GM23338 (cell line): ENCODE results near the gene NFIC. TPM values are rescaled to one million over a fixed set of nuclear protein-coding genes. Genes with fewer than 3 reads are reported as not detected.

Experiments
- ATAC-seq: fragments of 200-7000 bp; cut with Tn5 transposase; 3 replicates; pipeline ENCODE4 v1.9.1; 2020
- DNase-seq: peaks from one replicate; pipeline ENCODE4 v3.0.0-alpha.2; 2015; ENCODE audit warnings: low spot score
- H2AFZ ChIP-seq: fragments of 200-600 bp; sonication (generic); 2 replicates; pipeline ENCODE4 v1.8.0; 2016; ENCODE audit warnings: antibody characterized with exemption, mild to moderate bottlenecking, moderate library complexity
- H3F3A ChIP-seq: fragments of 200-600 bp; sonication (generic); replicated peaks from 2 replicates; pipeline ENCODE4 v1.8.0; 2017; ENCODE audit warnings: antibody characterized with exemption, mixed run types, low read depth
- H3K27ac ChIP-seq: fragments of 200-600 bp; sonication (generic); 2 replicates; pipeline ENCODE4 v1.6.1; 2016; ENCODE audit warnings: low read depth
- H3K27me3 ChIP-seq: fragments of 200-600 bp; sonication (generic); 2 replicates; pipeline ENCODE4 v1.8.0; 2016; ENCODE audit warnings: mild to moderate bottlenecking, mixed run types, moderate library complexity; ENCODE audit not compliant: insufficient read depth
- H3K36me3 ChIP-seq: fragments of 200-600 bp; sonication (generic); 2 replicates; pipeline ENCODE4 v1.8.0; 2016; ENCODE audit warnings: mild to moderate bottlenecking; ENCODE audit not compliant: insufficient read depth
- H3K4me1 ChIP-seq: fragments of 200-600 bp; sonication (generic); 2 replicates; pipeline ENCODE4 v1.8.0; 2016; ENCODE audit warnings: mild to moderate bottlenecking, moderate library complexity; ENCODE audit not compliant: insufficient read depth
- H3K4me2 ChIP-seq: fragments of 200-600 bp; sonication (generic); 2 replicates; pipeline ENCODE4 v1.7.1; 2017; ENCODE audit warnings: mixed run types
- H3K4me3 ChIP-seq: fragments of 200-600 bp; sonication (generic); 2 replicates; pipeline ENCODE4 v1.6.1; 2016; ENCODE audit warnings: mixed run types
- H3K79me2 ChIP-seq: fragments of 200-600 bp; sonication (generic); replicated peaks from 2 replicates; pipeline ENCODE4 v1.8.0; 2017; ENCODE audit warnings: mild to moderate bottlenecking; ENCODE audit not compliant: insufficient read depth
- H3K9me2 ChIP-seq: fragments of 200-600 bp; sonication (generic); 2 replicates; pipeline ENCODE4 v1.8.0; 2017; ENCODE audit not compliant: insufficient read depth
- H4K20me1 ChIP-seq: fragments of 200-600 bp; sonication (generic); replicated peaks from 2 replicates; pipeline ENCODE4 v1.8.0; 2017; ENCODE audit warnings: mild to moderate bottlenecking; ENCODE audit not compliant: insufficient read depth
- H3K27ac Mint-ChIP-seq: 2 replicates; pipeline ENCODE4 v1.8.0; 2020; ENCODE audit warnings: inconsistent platforms, mild to moderate bottlenecking, moderate library complexity, mixed read lengths
- H3K27me3 Mint-ChIP-seq: 3 replicates; pipeline ENCODE4 v1.8.0; 2022; ENCODE audit warnings: low read depth, mild to moderate bottlenecking, moderate library complexity, mixed read lengths, inconsistent platforms; ENCODE audit not compliant: insufficient read depth, poor library complexity
- H3K36me3 Mint-ChIP-seq: 3 replicates; pipeline ENCODE4 v1.8.0; 2021; ENCODE audit warnings: low read depth, mild to moderate bottlenecking, inconsistent platforms, moderate library complexity, mixed read lengths
- H3K4me1 Mint-ChIP-seq: 3 replicates; pipeline ENCODE4 v1.8.0; 2020; ENCODE audit warnings: mild to moderate bottlenecking, inconsistent platforms, mixed read lengths
- H3K4me3 Mint-ChIP-seq: 3 replicates; pipeline ENCODE4 v1.8.0; 2021; ENCODE audit warnings: moderate library complexity, mild to moderate bottlenecking, inconsistent platforms, mixed read lengths
- H3K9me3 Mint-ChIP-seq: 3 replicates; pipeline ENCODE4 v1.8.0; 2020; ENCODE audit warnings: moderate library complexity, mild to moderate bottlenecking, inconsistent platforms, mixed read lengths
- CREB1 ChIP-seq: fragments of 250-450 bp; sonication (Bioruptor Pico); IDR thresholded peaks from 2 replicates; pipeline ENCODE4 v1.5.0; 2020; ENCODE audit warnings: low read depth, mild to moderate bottlenecking, moderate library complexity
- CTCF ChIP-seq, 2 experiments: fragments of 200-600 bp in 1 of 2; sonication (generic) in 1 of 2; conservative IDR thresholded peaks; 2 replicates each; pipeline versions ENCODE4 v1.5.1 to v1.6.1; 2016 to 2017; ENCODE audit warnings: antibody characterized with exemption in 2 of 2, low read depth in 2 of 2, mild to moderate bottlenecking in 2 of 2, moderate library complexity in 1 of 2
- ETS1 ChIP-seq: IDR thresholded peaks from 2 replicates; pipeline ENCODE4 v1.6.1; 2016; ENCODE audit warnings: antibody characterized with exemption
- EZH2 ChIP-seq: fragments of 200-600 bp; sonication (generic); IDR thresholded peaks from one replicate; pipeline ENCODE4 v1.8.0; 2017; ENCODE audit warnings: antibody characterized with exemption, mild to moderate bottlenecking, low read depth; ENCODE audit not compliant: unreplicated experiment
- EZH2phosphoT487 ChIP-seq: fragments of 200-600 bp; sonication (generic); IDR thresholded peaks from one replicate; pipeline ENCODE4 v1.8.1; 2018; ENCODE audit warnings: antibody characterized with exemption; ENCODE audit not compliant: unreplicated experiment
- JUNB ChIP-seq: IDR thresholded peaks from one replicate; pipeline ENCODE4 v1.6.1; 2016; ENCODE audit warnings: antibody characterized with exemption; ENCODE audit not compliant: unreplicated experiment
- NANOG ChIP-seq: IDR thresholded peaks from 2 replicates; pipeline ENCODE4 v1.6.1; 2016; ENCODE audit warnings: antibody characterized with exemption, borderline replicate concordance
- POLR2AphosphoS5 ChIP-seq: IDR thresholded peaks from 2 replicates; pipeline ENCODE4 v1.6.1; 2016; ENCODE audit warnings: antibody characterized with exemption, low read depth
- REST ChIP-seq: IDR thresholded peaks from one replicate; pipeline ENCODE4 v1.6.1; 2018; ENCODE audit warnings: antibody characterized with exemption; ENCODE audit not compliant: unreplicated experiment
- STAT1 ChIP-seq: IDR thresholded peaks from one replicate; pipeline ENCODE4 v1.6.1; 2016; ENCODE audit warnings: antibody characterized with exemption; ENCODE audit not compliant: unreplicated experiment
- ZNF114 ChIP-seq: fragments of 250-450 bp; sonication (Bioruptor Pico); IDR thresholded peaks from 2 replicates; pipeline ENCODE4 v1.5.0; 2020; ENCODE audit warnings: mild to moderate bottlenecking, moderate library complexity
- ZNF331 ChIP-seq: fragments of 250-450 bp; sonication (Bioruptor Pico); IDR thresholded peaks from 2 replicates; pipeline ENCODE4 v1.5.0; 2020; ENCODE audit warnings: low read depth, mild to moderate bottlenecking, moderate library complexity
- polyA plus RNA-seq: library from polyadenylated mRNA; unstranded; fragments of >200 nt; fragmentation: Nextera tagmentation; extraction: Ambion mirVana; gene quantifications from 2 replicates; pipeline ENCODE4 v1.2.1, GENCODE V29; 2016
- total RNA-seq: library from RNA; depleted of rRNA; stranded (reverse); fragments of >200 nt; shearing (Covaris generic); gene quantifications from 2 replicates; pipeline ENCODE4 v1.2.3, GENCODE V29; 2014

NFIC gene
- total and polyA plus RNA-seq, 2 experiments from 2014 or later = 1.3 to 5.3 TPM

GRCh38 chr19:3368441-3368795 is 2.0 kb downstream of the NFIC start:
- no peaks in the 10 kb centered on the region for H3K79me2 ChIP-seq
- TF ChIP-seq NANOG (no peak), CREB1 (CRISPR knock-in tag) (no peak), ZNF114 (CRISPR knock-in tag) (no peak), POLR2AphosphoS5 (no peak), CTCF (conservative IDR thresholded peaks at IDR 0.05; ENCODE audit: low read depth in 2 of 2) (no peak), EZH2phosphoT487 (no peak), ZNF331 (CRISPR knock-in tag) (no peak), ETS1 (no peak), JUNB (no peak), REST (no peak), STAT1 (no peak), EZH2 (no peak)
- no peak overlapping the region for H3K27ac ChIP-seq

More at GRCh38 chr19:3368441-3368795, 2.0 kb downstream of the NFIC start:
- peaks cover 3% of the 10 kb centered on the region; the same call in 1 of the 2 replicates for H4K20me1 ChIP-seq
- peak overlapping the region; percentile 52 for H3K4me3 Mint-ChIP-seq
- H3F3A ChIP-seq = peaks cover 5% of the 10 kb centered on the region; the same call in 1 of the 2 replicates
- H3K36me3 ChIP-seq = no peaks in the 10 kb centered on the region
- H3K4me3 ChIP-seq = no peak overlapping the region
- DNase-seq (no peak), ATAC-seq (no peak)
- H3K27ac Mint-ChIP-seq = no peak overlapping the region
- H3K27me3 ChIP-seq = peaks cover 99% of the 10 kb centered on the region
- no peak overlapping the region for H3K4me2 ChIP-seq
- H3K4me1 Mint-ChIP-seq = peaks cover 36% of the 10 kb centered on the region
- H3K9me2 ChIP-seq = no peaks in the 10 kb centered on the region
- H3K9me3 Mint-ChIP-seq = no peaks in the 10 kb centered on the region; the same call in 2 of the 3 replicates
- peaks cover 19% of the 10 kb centered on the region; the same call in 1 of the 2 replicates for H3K4me1 ChIP-seq
- H3K36me3 Mint-ChIP-seq = no peaks in the 10 kb centered on the region; the same call in 2 of the 3 replicates
- no peak overlapping the region for H2AFZ ChIP-seq
- H3K27me3 Mint-ChIP-seq = peaks cover 88% of the 10 kb centered on the region
